Natural killer cell (primary cell): ENCODE data around the gene UBE2G2. TPM values are rescaled to one million over a fixed set of nuclear protein-coding genes. Genes with fewer than 3 reads are reported as not detected.

Experiments
- ATAC-seq, 3 donors: fragments of 150-1000 bp in 2 of 3; fragments of 200-7000 bp in 1 of 3; cut with Tn5 transposase; 1 replicate in 1 of 3; 2 replicates in 2 of 3; pipeline ENCODE4 v1.10.0; 2021; ENCODE audit warnings: mild to moderate bottlenecking in 2 of 3, moderate library complexity in 2 of 3
- DNase-seq, 2 donors: peaks; one replicate each; pipeline versions ENCODE4 v3.0.0 to v3.0.0-alpha.2; 2013 to 2021; ENCODE audit warnings: mixed read lengths in 1 of 2
- H3K27ac ChIP-seq: one replicate; pipeline ENCODE4 v1.5.1; 2013; ENCODE audit warnings: mild to moderate bottlenecking, low read length
- H3K27me3 ChIP-seq: one replicate; pipeline ENCODE4 v1.6.1; 2013; ENCODE audit warnings: low read length; ENCODE audit not compliant: control insufficient read depth, insufficient read depth
- H3K36me3 ChIP-seq: one replicate; pipeline ENCODE4 v1.6.1; 2013; ENCODE audit warnings: low read length; ENCODE audit not compliant: control insufficient read depth, insufficient read depth
- H3K4me1 ChIP-seq: one replicate; pipeline ENCODE4 v1.6.1; 2013; ENCODE audit warnings: low read length; ENCODE audit not compliant: control insufficient read depth, insufficient read depth
- H3K4me3 ChIP-seq: one replicate; pipeline ENCODE4 v1.5.1; 2013; ENCODE audit warnings: low read length
- H3K9me3 ChIP-seq: one replicate; pipeline ENCODE4 v1.6.1; 2013; ENCODE audit warnings: low read length; ENCODE audit not compliant: control insufficient read depth, insufficient read depth
- H3K27ac Mint-ChIP-seq, 2 donors: one replicate each; pipeline ENCODE4 v1.8.0; 2022; ENCODE audit warnings: mild to moderate bottlenecking in 2 of 2, mixed read lengths in 2 of 2, moderate library complexity in 1 of 2
- H3K27me3 Mint-ChIP-seq, 2 donors: one replicate each; pipeline ENCODE4 v1.8.0; 2022; ENCODE audit warnings: low read depth in 2 of 2, mixed read lengths in 2 of 2
- H3K36me3 Mint-ChIP-seq: one replicate; pipeline ENCODE4 v1.8.0; 2022; ENCODE audit warnings: mixed read lengths
- H3K4me1 Mint-ChIP-seq, 2 donors: one replicate each; pipeline ENCODE4 v1.8.0; 2022; ENCODE audit warnings: mixed read lengths in 2 of 2
- H3K4me3 Mint-ChIP-seq: one replicate; pipeline ENCODE4 v1.8.0; 2022; ENCODE audit warnings: mild to moderate bottlenecking, moderate library complexity, mixed read lengths
- H3K9me3 Mint-ChIP-seq, 2 donors: one replicate each; pipeline ENCODE4 v1.8.0; 2022; ENCODE audit warnings: mixed read lengths in 2 of 2
- CTCF ChIP-seq: fragments of 200-600 bp; IDR thresholded peaks from one replicate; pipeline ENCODE4 v1.8.0; 2022; ENCODE audit warnings: antibody characterized with exemption
- WGBS: methylation state at CpG from one replicate; pipeline ENCODE4 v1.1.7; 2013; ENCODE audit warnings: missing lambda C conversion rate; ENCODE audit not compliant: insufficient coverage; 5-methylcytosine and 5-hydroxymethylcytosine counted together
- intact Hi-C: fragments of 100-400 bp; cut with micrococcal nuclease; formaldehyde crosslinking; loops from one replicate; pipeline ENCODE4 v1.14.2; 2022
- total RNA-seq, 4 donors: library from RNA; stranded (reverse); fragments of 120-200 nt in 1 of 4; gene quantifications; one replicate each; pipeline versions ENCODE4 v1.2.3 to v1.2.4, GENCODE V29; 2013 to 2022

Gene UBE2G2
- total RNA-seq, 3 donors from 2014 or later (not counting 1 experiment from before 2014, with no cell fraction given), result 89.1 to 109 (median 107) TPM

DNA sequence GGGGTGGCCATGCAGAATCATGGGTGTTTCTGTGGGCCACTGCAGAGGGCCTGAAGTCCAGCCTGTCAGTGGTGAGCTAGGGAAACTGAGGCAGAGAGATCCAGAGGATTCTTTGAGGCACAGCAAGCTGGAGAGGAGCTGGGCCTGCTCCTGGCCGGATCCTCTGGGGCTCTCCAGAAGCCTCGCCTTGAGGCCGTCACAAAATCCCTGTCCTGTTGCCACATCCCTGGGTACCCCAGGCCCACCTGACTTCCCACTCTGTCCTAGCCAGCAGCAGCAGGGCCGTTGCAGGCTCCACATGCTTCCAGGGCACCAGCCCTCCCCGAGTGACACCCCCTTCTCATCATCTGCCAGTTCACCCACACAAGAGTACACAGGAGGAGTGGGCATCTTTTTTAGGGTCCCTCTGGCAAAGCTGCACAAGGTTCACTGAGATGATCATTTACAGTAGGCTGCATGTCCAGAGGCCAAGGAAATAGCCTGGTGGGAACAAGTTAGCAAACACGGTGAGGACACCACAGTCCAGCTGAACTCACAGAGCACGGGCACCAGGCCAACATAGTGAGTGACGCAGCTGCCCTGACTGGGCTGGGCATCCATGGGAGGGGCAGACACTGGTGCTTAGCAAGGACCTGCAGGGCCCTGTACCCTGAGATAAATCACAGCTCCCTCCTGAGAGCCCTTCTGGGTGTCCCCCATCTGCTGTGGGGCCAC lies 65.2 kb downstream of the UBE2G2 start:
- no peak for TF ChIP-seq CTCF
- Mint-ChIP-seq H3K4me1 (no peaks in the 10 kb centered on the region), H3K27me3 (peaks cover 5 to 7% of the 10 kb centered on the region in 2 donors), H3K36me3 (no peaks in the 10 kb centered on the region), H3K9me3 (no peaks in the 10 kb centered on the region), H3K4me3 (no peak overlapping the region), H3K27ac (no peak overlapping the region)
- no peak for DNase-seq
- intact Hi-C loops, result no loop called here
- WGBS, result 89% methylated on average over 8 of the region's 8 CpGs
- H3K9me3 ChIP-seq, result peaks cover 10% of the 10 kb centered on the region
- H3K27me3 ChIP-seq, result no peaks in the 10 kb centered on the region
- no peak for ATAC-seq
- H3K4me1 ChIP-seq, result no peaks in the 10 kb centered on the region
- no peak overlapping the region for H3K4me3 ChIP-seq
- H3K27ac ChIP-seq, result no peak overlapping the region
- no peaks in the 10 kb centered on the region for H3K36me3 ChIP-seq

DNA sequence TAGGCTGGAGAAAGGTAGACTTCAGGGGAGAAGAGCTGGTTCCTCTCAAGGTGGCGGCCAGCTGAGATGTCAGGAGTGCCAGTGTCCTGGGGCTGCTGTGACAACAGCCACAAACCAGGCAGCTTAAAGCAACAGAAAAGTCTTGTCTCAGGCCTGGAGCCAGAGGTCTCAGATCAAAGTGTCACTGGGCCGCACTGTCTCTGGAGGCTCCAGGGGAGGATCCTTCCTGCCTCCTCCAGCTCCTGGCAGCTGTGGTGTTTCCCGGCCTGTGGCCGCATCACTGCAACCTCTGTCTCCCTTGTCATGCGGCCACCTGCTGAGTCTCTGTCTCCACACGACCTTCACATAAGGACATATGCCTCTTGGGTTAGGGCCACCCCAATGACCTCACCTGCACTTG lies 65.8 kb downstream of the UBE2G2 start:
- Histone ChIP-seq H3K27ac (no peak overlapping the region), H3K27me3 (no peaks in the 10 kb centered on the region), H3K9me3 (peaks cover 10% of the 10 kb centered on the region), H3K36me3 (no peaks in the 10 kb centered on the region), H3K4me1 (no peaks in the 10 kb centered on the region), H3K4me3 (no peak overlapping the region)
- H3K4me3 Mint-ChIP-seq, result no peak overlapping the region
- H3K27me3 Mint-ChIP-seq, result peaks cover 7 to 11% of the 10 kb centered on the region in 2 donors
- WGBS, result 86% methylated on average over 6 of the region's 6 CpGs
- H3K27ac Mint-ChIP-seq, result no peak overlapping the region
- no peak for TF ChIP-seq CTCF
- H3K4me1 Mint-ChIP-seq, result peaks cover 0 to 5% of the 10 kb centered on the region in 2 donors
- ATAC-seq (no peak), DNase-seq (no peak)
- H3K36me3 Mint-ChIP-seq, result no peaks in the 10 kb centered on the region
- intact Hi-C loops, result no loop called here
- H3K9me3 Mint-ChIP-seq, result no peaks in the 10 kb centered on the region

DNA sequence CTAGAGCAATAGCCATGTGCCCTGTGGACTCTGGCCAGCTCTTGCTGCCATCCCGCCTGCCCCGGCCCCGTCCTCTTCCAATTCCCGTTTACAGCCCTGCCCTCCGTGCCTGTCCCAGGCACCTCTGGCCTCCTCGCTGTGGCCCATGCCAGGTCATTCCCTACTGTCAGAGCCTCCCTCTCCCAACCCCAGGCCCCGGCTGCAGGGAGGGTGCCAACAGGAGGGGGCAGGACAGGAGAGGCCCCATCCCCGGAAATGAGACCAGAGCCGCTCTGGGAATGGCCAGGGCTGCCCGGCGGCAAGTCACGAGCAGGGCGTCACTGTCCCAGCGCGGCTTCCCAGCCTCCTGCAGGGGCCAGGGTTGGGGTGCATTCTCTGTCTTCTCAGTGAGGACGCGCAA lies 66.8 kb downstream of the UBE2G2 start:
- Mint-ChIP-seq H3K36me3 (no peaks in the 10 kb centered on the region), H3K4me3 (no peak overlapping the region), H3K9me3 (no peaks in the 10 kb centered on the region), H3K27me3 (peaks cover 7 to 11% of the 10 kb centered on the region in 2 donors), H3K27ac (no peak overlapping the region), H3K4me1 (peaks cover 0 to 6% of the 10 kb centered on the region in 2 donors)
- H3K9me3 ChIP-seq, result peaks cover 10% of the 10 kb centered on the region
- no peaks in the 10 kb centered on the region for H3K27me3 ChIP-seq
- TF ChIP-seq CTCF, result no peak
- WGBS, result 92% methylated on average over 17 of the region's 17 CpGs
- H3K4me3 ChIP-seq, result no peak overlapping the region
- no peak for DNase-seq
- intact Hi-C loops, result no loop called here
- H3K4me1 ChIP-seq, result no peaks in the 10 kb centered on the region
- no peak for ATAC-seq
- no peaks in the 10 kb centered on the region for H3K36me3 ChIP-seq
- no peak overlapping the region for H3K27ac ChIP-seq
